ENCODE results near the gene PSKH1.
A peak's percentile ranks its signal among the peaks of the same experiment; 100 is the strongest.
"Not testable (repeated sequence)": the region's sequence is repeated elsewhere in the genome, so short reads cannot be mapped to it uniquely, and the experiment has no call there.

PSKH1 gene

GRCh38 chr16:67936124-67936879 lies 43.2 kb downstream of the PSKH1 start, which contains the start of gene PSMB10:
Gene PSMB10 (minus strand): TSS chr16:67936850. CDS start chr16:67936749, 101 bp downstream.
- peak in 2 of 3 experiments; percentile 13 to 14 for DNase-seq
- no peaks in the 10 kb centered on the region for H3K27me3 Mint-ChIP-seq
- peaks cover 46% of the 10 kb centered on the region for H3K36me3 Mint-ChIP-seq (ENCODE audit: insufficient read depth)
- no peaks in the 10 kb centered on the region for H3K9me3 Mint-ChIP-seq
- peaks cover 30 to 33% of the 10 kb centered on the region in 2 donors for H3K4me1 Mint-ChIP-seq (ENCODE audit: low read depth in 2 of 2)
- H3K27ac Mint-ChIP-seq = peak within 1 kb of the TSS; percentile 92 to 98
- peak within 1 kb of the TSS; percentile 100 for H3K4me3 Mint-ChIP-seq
- ATAC-seq (replicated peaks) = peak; percentile 1

GRCh38 chr16:67936880-67937605 lies 44.0 kb downstream of the PSKH1 start:
- DNase-seq (peak; percentile 67 to 74 (median 72)), ATAC-seq (replicated peaks) (peak; percentile 53)
- H3K4me1 Mint-ChIP-seq (ENCODE audit: low read depth in 2 of 2) = peaks cover 37 to 39% of the 10 kb centered on the region in 2 donors
- peak overlapping the region; percentile 100 for H3K4me3 Mint-ChIP-seq
- H3K36me3 Mint-ChIP-seq (ENCODE audit: insufficient read depth) = peaks cover 46% of the 10 kb centered on the region
- peak overlapping the region; percentile 92 to 98 for H3K27ac Mint-ChIP-seq
- no peaks in the 10 kb centered on the region for H3K9me3 Mint-ChIP-seq
- H3K27me3 Mint-ChIP-seq = no peaks in the 10 kb centered on the region

- H3K4me1 Mint-ChIP-seq (ENCODE audit: low read depth in 2 of 2) = peaks cover 40 to 42% of the 10 kb centered on the region in 2 donors
- H3K27ac Mint-ChIP-seq = peak overlapping the region; percentile 92 to 98
- DNase-seq; ATAC-seq (replicated peaks); H3K27me3 Mint-ChIP-seq; H3K9me3 Mint-ChIP-seq: not testable (repeated sequence)
- H3K4me3 Mint-ChIP-seq = peak overlapping the region; percentile 19 to 100
- H3K36me3 Mint-ChIP-seq (ENCODE audit: insufficient read depth) = peaks cover 42% of the 10 kb centered on the region
These were observed 44.7 kb downstream of the PSKH1 start for GRCh38 chr16:67937713-67938112.

GRCh38 chr16:67939507-67940445 lies 46.7 kb downstream of the PSKH1 start:
- H3K9me3 Mint-ChIP-seq = no peaks in the 10 kb centered on the region
- peaks cover 36 to 40% of the 10 kb centered on the region in 2 donors for H3K4me1 Mint-ChIP-seq (ENCODE audit: low read depth in 2 of 2)
- DNase-seq = peak in 1 of 3 experiments; percentile 10
- H3K4me3 Mint-ChIP-seq = peak overlapping the region in 1 of 2 donors; percentile 57
- peaks cover 21% of the 10 kb centered on the region for H3K36me3 Mint-ChIP-seq (ENCODE audit: insufficient read depth)
- no peak for ATAC-seq (replicated peaks)
- no peaks in the 10 kb centered on the region for H3K27me3 Mint-ChIP-seq
- peak overlapping the region; percentile 62 to 87 for H3K27ac Mint-ChIP-seq

GRCh38 chr16:67940446-67941089 lies 47.5 kb downstream of the PSKH1 start:
- DNase-seq (no peak), ATAC-seq (replicated peaks) (no peak)
- Mint-ChIP-seq H3K27me3 (no peaks in the 10 kb centered on the region), H3K4me1 (ENCODE audit: low read depth in 2 of 2) (peaks cover 29 to 32% of the 10 kb centered on the region in 2 donors), H3K9me3 (no peaks in the 10 kb centered on the region), H3K27ac (peak overlapping the region; percentile 62 to 87), H3K36me3 (ENCODE audit: insufficient read depth) (peaks cover 13% of the 10 kb centered on the region), H3K4me3 (no peak overlapping the region)

GRCh38 chr16:67941469-67942199 lies 48.6 kb downstream of the PSKH1 start:
- no peak for ATAC-seq (replicated peaks)

GRCh38 chr16:67942200-67942509 lies 49.1 kb downstream of the PSKH1 start:
- no peaks in the 10 kb centered on the region for H3K27me3 Mint-ChIP-seq
- H3K36me3 Mint-ChIP-seq (ENCODE audit: insufficient read depth) = no peaks in the 10 kb centered on the region

More at GRCh38 chr16:67941469-67942199, 48.6 kb downstream of the PSKH1 start:
- no peak for DNase-seq
- Mint-ChIP-seq H3K4me3 (no peak overlapping the region), H3K4me1 (ENCODE audit: low read depth in 2 of 2) (peaks cover 27 to 28% of the 10 kb centered on the region in 2 donors), H3K36me3 (ENCODE audit: insufficient read depth) (peaks cover 3% of the 10 kb centered on the region), H3K27me3 (no peaks in the 10 kb centered on the region), H3K27ac (peak overlapping the region in 1 of 2 donors; percentile 87), H3K9me3 (no peaks in the 10 kb centered on the region)

GRCh38 chr16:67942510-67943255 lies 49.6 kb downstream of the PSKH1 start:
- no peak for DNase-seq
- no peak for ATAC-seq (replicated peaks)
- H3K27ac Mint-ChIP-seq = peak overlapping the region in 1 of 2 donors; percentile 65

More at GRCh38 chr16:67942200-67942509, 49.1 kb downstream of the PSKH1 start:
- DNase-seq = no peak
- ATAC-seq (replicated peaks) = peak; percentile 59
- H3K4me3 Mint-ChIP-seq = no peak overlapping the region
- H3K9me3 Mint-ChIP-seq = no peaks in the 10 kb centered on the region
- peak overlapping the region in 1 of 2 donors; percentile 87 for H3K27ac Mint-ChIP-seq
- peaks cover 23% of the 10 kb centered on the region in 2 donors for H3K4me1 Mint-ChIP-seq (ENCODE audit: low read depth in 2 of 2)

GRCh38 chr16:67943256-67943618 lies 50.2 kb downstream of the PSKH1 start:
- peak overlapping the region in 1 of 2 donors; percentile 65 for H3K27ac Mint-ChIP-seq
- H3K4me1 Mint-ChIP-seq (ENCODE audit: low read depth in 2 of 2) = peaks cover 19 to 20% of the 10 kb centered on the region in 2 donors

More at GRCh38 chr16:67942510-67943255, 49.6 kb downstream of the PSKH1 start:
- Mint-ChIP-seq H3K4me1 (ENCODE audit: low read depth in 2 of 2) (peaks cover 19% of the 10 kb centered on the region in 2 donors), H3K9me3 (no peaks in the 10 kb centered on the region), H3K4me3 (no peak overlapping the region), H3K27me3 (no peaks in the 10 kb centered on the region), H3K36me3 (ENCODE audit: insufficient read depth) (no peaks in the 10 kb centered on the region)

GRCh38 chr16:67943619-67944504 lies 50.8 kb downstream of the PSKH1 start, which contains the start of gene LCAT:
Gene LCAT (minus strand): TSS chr16:67944120. CDS start chr16:67944101, 19 bp downstream.
- ATAC-seq (replicated peaks) (no peak), DNase-seq (no peak)
- Mint-ChIP-seq H3K27ac (peak within 1 kb of the TSS; percentile 66 to 73), H3K4me1 (ENCODE audit: low read depth in 2 of 2) (peaks cover 19 to 21% of the 10 kb centered on the region in 2 donors), H3K27me3 (no peaks in the 10 kb centered on the region), H3K4me3 (no peak within 1 kb of the TSS), H3K9me3 (no peaks in the 10 kb centered on the region), H3K36me3 (ENCODE audit: insufficient read depth) (peaks cover 2% of the 10 kb centered on the region)

More at GRCh38 chr16:67943256-67943618, 50.2 kb downstream of the PSKH1 start:
- Mint-ChIP-seq H3K36me3 (ENCODE audit: insufficient read depth) (peaks cover 2% of the 10 kb centered on the region), H3K9me3 (no peaks in the 10 kb centered on the region), H3K4me3 (no peak overlapping the region), H3K27me3 (no peaks in the 10 kb centered on the region)
- no peak for ATAC-seq (replicated peaks)
- no peak for DNase-seq

All from effector memory CD8-positive, alpha-beta T cell (primary cell).